Testis (tissue), 2 donors: ENCODE data around the gene WDR27.

Source experiments
- POLR2A ChIP-seq: fragments of 450-650 bp; IDR thresholded peaks from one replicate; pipeline ENCODE4 v1.6.1; 2017; ENCODE audit warnings: antibody characterized with exemption, mild to moderate bottlenecking, moderate library complexity
- TF ChIP-seq, protein P1 (sequence below), 3 experiments: fragments of 450-650 bp in 2 of 3; fragments of 200-600 bp in 1 of 3; sonication (generic) in 1 of 3; IDR thresholded peaks; one replicate each; pipeline ENCODE4 v1.5.1; 2016 to 2019; ENCODE audit warnings: antibody characterized with exemption in 3 of 3, mild to moderate bottlenecking in 2 of 3, moderate library complexity in 1 of 3

DNA sequence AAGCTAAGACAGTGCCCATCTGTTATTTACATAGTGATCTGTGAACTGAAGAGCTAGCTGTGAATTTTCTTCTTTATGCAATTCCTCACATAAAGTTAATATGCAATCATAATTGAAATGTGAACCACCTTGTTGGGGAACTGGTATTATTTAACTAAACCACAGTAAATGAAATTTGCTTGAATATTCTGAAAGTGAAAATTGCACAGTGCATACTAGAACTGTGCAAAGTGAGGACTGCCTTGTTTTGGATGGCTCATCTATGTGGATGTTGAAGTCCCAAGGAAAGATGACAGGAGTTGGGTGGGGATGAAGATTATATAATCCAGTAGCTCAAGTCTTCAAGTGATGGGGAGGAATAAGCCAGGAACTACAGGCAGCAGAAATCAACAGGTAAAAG lies 28.1 kb upstream of the WDR27 start:
- TF ChIP-seq POLR2A, result no peak
- TF ChIP-seq, protein P1, sequence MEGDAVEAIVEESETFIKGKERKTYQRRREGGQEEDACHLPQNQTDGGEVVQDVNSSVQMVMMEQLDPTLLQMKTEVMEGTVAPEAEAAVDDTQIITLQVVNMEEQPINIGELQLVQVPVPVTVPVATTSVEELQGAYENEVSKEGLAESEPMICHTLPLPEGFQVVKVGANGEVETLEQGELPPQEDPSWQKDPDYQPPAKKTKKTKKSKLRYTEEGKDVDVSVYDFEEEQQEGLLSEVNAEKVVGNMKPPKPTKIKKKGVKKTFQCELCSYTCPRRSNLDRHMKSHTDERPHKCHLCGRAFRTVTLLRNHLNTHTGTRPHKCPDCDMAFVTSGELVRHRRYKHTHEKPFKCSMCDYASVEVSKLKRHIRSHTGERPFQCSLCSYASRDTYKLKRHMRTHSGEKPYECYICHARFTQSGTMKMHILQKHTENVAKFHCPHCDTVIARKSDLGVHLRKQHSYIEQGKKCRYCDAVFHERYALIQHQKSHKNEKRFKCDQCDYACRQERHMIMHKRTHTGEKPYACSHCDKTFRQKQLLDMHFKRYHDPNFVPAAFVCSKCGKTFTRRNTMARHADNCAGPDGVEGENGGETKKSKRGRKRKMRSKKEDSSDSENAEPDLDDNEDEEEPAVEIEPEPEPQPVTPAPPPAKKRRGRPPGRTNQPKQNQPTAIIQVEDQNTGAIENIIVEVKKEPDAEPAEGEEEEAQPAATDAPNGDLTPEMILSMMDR (IDR thresholded peaks at IDR 0.05), result no peak
